Measurements from ENCODE around the gene JMJD8. TPM values are rescaled to one million over a fixed set of nuclear protein-coding genes. Genes with fewer than 3 reads are reported as not detected.
A peak's percentile ranks its signal among the peaks of the same experiment; 100 is the strongest.

JMJD8 gene
- total and polyA plus RNA-seq, 7 donors: 18.7 to 93.4 (median 52.8) TPM

DNA sequence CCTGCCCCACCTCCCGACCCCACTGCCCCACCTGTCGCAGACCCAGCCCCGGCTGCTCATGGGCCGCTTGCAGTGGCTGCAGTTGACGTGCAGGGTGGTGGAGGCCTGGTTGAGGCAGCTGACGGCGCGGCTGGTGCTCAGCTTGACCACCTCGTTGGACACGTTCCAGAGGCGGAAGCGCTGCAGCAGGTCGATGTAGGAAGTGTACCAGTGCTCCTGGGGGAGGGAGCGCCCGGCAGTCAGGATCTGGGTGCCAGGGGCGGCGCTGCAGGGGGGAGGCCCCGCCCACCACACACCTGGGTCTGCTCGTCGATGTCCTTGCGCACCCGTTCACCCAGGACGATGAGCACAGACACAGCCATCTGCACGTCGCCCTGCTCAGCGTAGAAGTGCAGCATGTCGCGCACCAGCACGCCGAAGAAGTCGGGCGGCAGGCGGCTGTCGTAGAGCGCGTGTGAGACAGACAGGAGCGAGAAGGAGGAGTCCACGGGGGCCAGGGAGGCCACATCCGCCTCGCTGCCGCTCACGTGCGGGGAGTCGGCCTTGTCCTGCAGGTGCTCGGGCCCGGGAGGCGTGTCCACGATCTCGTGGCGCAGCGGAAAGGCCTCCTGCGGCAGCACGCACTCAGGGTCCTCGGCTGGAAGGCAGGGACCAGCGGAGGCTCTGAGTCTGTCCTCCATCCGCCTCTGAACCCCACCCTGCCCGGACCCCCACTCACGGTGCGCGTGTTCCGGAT, 995 bp upstream of the JMJD8 start:
- Histone ChIP-seq H3K4me3 (peak overlapping the region; percentile 49 to 83 (median 79)), H3K4me1 (peaks cover 0 to 75% (median 69%) of the 10 kb centered on the region in 4 donors), H3K9me3 (no peaks in the 10 kb centered on the region), H3K36me3 (peaks cover 14 to 41% (median 21%) of the 10 kb centered on the region in 4 donors), H3K27me3 (no peaks in the 10 kb centered on the region), H3K27ac (peak overlapping the region; percentile 82 to 87 (median 83))
- intact Hi-C loops (cut with DNase I): loop anchor here (2.0 to 10.0 kb wide), 2 partner anchors 36 to 1090 kb away; partner anchors contain the start of genes ANTKMT, EME2, MRPS34 and NME3
- WGBS, 2 donors: 92 to 95% methylated on average over 61 of the region's 61 CpGs
- peak; percentile 77 for DNase-seq
- TF ChIP-seq, protein P1, sequence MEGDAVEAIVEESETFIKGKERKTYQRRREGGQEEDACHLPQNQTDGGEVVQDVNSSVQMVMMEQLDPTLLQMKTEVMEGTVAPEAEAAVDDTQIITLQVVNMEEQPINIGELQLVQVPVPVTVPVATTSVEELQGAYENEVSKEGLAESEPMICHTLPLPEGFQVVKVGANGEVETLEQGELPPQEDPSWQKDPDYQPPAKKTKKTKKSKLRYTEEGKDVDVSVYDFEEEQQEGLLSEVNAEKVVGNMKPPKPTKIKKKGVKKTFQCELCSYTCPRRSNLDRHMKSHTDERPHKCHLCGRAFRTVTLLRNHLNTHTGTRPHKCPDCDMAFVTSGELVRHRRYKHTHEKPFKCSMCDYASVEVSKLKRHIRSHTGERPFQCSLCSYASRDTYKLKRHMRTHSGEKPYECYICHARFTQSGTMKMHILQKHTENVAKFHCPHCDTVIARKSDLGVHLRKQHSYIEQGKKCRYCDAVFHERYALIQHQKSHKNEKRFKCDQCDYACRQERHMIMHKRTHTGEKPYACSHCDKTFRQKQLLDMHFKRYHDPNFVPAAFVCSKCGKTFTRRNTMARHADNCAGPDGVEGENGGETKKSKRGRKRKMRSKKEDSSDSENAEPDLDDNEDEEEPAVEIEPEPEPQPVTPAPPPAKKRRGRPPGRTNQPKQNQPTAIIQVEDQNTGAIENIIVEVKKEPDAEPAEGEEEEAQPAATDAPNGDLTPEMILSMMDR (IDR thresholded peaks at IDR 0.05): no peak
- TF ChIP-seq EP300 (IDR thresholded peaks at IDR 0.05) (no peak), POLR2A (IDR thresholded peaks at IDR 0.05) (no peak), POLR2AphosphoS5 (IDR thresholded peaks at IDR 0.05) (no peak)

GRCh38 chr16:683396-684070, 601 bp downstream of the JMJD8 start:
- Histone ChIP-seq H3K36me3 (peaks cover 14 to 41% (median 21%) of the 10 kb centered on the region in 4 donors), H3K27ac (peak overlapping the region; percentile 82 to 87 (median 83)), H3K4me3 (peak overlapping the region; percentile 49 to 83 (median 79)), H3K4me1 (peaks cover 0 to 70% (median 63%) of the 10 kb centered on the region in 4 donors), H3K27me3 (no peaks in the 10 kb centered on the region), H3K9me3 (no peaks in the 10 kb centered on the region)
- WGBS, 2 donors: 6 to 19% methylated on average over 57 of the region's 57 CpGs
- no peak for DNase-seq
- TF ChIP-seq POLR2A (IDR thresholded peaks at IDR 0.05): no peak
- no peak for TF ChIP-seq EP300 (IDR thresholded peaks at IDR 0.05)
- TF ChIP-seq, protein P1 (IDR thresholded peaks at IDR 0.05): no peak
- no peak for TF ChIP-seq POLR2AphosphoS5 (IDR thresholded peaks at IDR 0.05)
- intact Hi-C loops (cut with DNase I): loop anchor here (2.0 to 10.0 kb wide), 2 partner anchors 37 to 1091 kb away; partner anchors contain the start of genes ANTKMT, EME2, MRPS34 and NME3

DNA sequence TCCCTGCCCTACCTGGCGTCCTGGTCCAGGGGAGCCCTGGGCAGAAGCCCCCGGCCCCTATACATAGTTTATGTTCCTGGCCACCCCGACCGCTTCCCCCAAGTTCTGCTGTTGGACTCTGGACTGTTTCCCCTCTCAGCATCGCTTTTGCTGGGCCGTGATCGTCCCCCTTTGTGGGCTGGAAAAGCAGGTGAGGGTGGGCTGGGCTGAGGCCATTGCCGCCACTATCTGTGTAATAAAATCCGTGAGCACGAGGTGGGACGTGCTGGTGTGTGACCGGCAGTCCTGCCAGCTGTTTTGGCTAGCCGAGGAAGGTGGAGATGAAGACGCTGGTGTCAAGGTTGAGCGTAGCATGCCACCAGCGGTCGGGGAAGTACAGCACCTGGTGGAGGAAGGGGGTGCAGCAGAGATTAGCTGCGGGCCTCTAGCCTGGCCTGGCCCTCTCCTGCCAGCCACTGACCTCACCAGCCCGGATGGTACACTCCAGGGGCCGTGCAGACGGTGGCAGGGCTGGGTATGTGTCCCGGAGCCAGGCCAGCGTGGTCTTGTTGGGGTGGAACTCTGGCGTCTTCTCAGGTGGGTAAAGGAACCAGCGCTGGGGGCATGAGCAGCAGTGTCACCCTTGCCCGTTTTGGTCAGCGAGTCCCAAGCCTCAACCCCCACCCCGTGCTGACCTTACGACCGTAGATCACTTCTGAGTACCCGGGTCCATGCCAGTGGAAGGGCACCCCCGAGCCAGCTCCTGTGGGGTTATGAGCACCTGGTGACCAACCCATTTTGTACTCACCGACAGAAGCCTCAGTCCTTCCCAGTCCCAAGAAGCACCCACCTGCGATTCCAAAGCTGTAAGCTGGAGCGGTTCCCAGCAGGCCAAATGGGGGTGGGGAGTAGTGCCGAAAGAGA, 1.4 kb downstream of the JMJD8 start:
- WGBS, 2 donors: 68 to 87% methylated on average over 36 of the region's 36 CpGs
- Histone ChIP-seq H3K27me3 (no peaks in the 10 kb centered on the region), H3K4me1 (peaks cover 0 to 64% (median 61%) of the 10 kb centered on the region in 4 donors), H3K36me3 (peaks cover 14 to 39% (median 21%) of the 10 kb centered on the region in 4 donors), H3K4me3 (peak overlapping the region in 2 of 4 donors; percentile 82 to 83), H3K9me3 (no peaks in the 10 kb centered on the region), H3K27ac (no peak overlapping the region)
- peak; percentile 74 for DNase-seq
- intact Hi-C loops (cut with DNase I): loop anchor here (10.0 kb wide), 1 partner anchor 1092 kb away; the partner anchor contains the start of genes EME2, MRPS34 and NME3
- TF ChIP-seq POLR2A (IDR thresholded peaks at IDR 0.05): no peak
- TF ChIP-seq, protein P1 (IDR thresholded peaks at IDR 0.05): peak in 1 of 4 experiments; percentile 5

DNA sequence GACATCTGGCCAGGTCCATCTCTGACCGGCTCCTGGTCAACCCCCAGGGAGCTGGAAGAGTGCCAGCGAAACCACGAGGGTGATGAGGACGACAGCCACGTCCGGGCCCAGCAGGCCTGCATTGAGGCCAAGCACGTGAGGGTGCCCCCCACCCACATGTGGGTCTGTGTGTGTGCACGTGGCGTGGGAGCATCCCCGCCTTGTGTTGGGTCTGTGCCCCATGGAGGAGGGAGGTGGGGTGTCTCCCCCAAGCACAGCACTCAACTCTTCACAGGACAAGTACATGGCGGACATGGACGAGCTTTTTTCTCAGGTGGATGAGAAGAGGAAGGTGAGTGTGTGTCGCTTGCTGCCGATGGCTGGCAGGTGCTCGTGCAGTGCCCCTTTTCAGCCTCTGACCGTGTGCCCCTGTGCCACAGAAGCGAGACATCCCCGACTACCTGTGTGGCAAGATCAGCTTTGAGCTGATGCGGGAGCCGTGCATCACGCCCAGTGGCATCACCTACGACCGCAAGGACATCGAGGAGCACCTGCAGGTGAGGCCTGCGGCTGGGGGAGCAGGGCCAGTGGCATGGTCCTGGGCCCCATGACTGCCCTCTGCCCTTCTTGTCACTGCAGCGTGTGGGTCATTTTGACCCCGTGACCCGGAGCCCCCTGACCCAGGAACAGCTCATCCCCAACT, 2.2 kb downstream of the JMJD8 start:
- H3K9me3 ChIP-seq: no peaks in the 10 kb centered on the region
- no peak for TF ChIP-seq POLR2AphosphoS5 (IDR thresholded peaks at IDR 0.05)
- TF ChIP-seq POLR2A (IDR thresholded peaks at IDR 0.05): no peak
- TF ChIP-seq, protein P1 (IDR thresholded peaks at IDR 0.05): no peak
- no peak for TF ChIP-seq EP300 (IDR thresholded peaks at IDR 0.05)
- 77 to 83% methylated on average over 28 of the region's 28 CpGs for WGBS, 2 donors
- H3K27me3 ChIP-seq: no peaks in the 10 kb centered on the region
- H3K36me3 ChIP-seq: peaks cover 14 to 31% (median 19%) of the 10 kb centered on the region in 4 donors
- peak overlapping the region in 1 of 4 donors; percentile 99 for H3K27ac ChIP-seq
- peaks cover 0 to 64% (median 61%) of the 10 kb centered on the region in 4 donors for H3K4me1 ChIP-seq
- H3K4me3 ChIP-seq: peak overlapping the region in 2 of 4 donors; percentile 93 to 95
- intact Hi-C loops (cut with DNase I): loop anchor here (10.0 kb wide), 1 partner anchor 1093 kb away; the partner anchor contains the start of genes EME2, MRPS34 and NME3
- no peak for DNase-seq
